Psoas muscle (tissue), 8 donors: ENCODE data around the gene CNNM1. TPM values are rescaled to one million over a fixed set of nuclear protein-coding genes. Genes with fewer than 3 reads are reported as not detected.

Experiments used
- ATAC-seq, 4 donors: fragments of 200-7000 bp; cut with Tn5 transposase; one replicate each; pipeline ENCODE4 v1.9.1; 2020; ENCODE audit warnings: moderate library complexity in 3 of 4, mild to moderate bottlenecking in 2 of 4
- DNase-seq, 2 donors: peaks; one replicate each; pipeline ENCODE4 v3.0.0-alpha.2; 2020
- H3K27ac ChIP-seq: fragments of 200-600 bp; one replicate; pipeline ENCODE4 v1.8.0; 2022
- H3K27me3 ChIP-seq, 3 donors: fragments of 200-600 bp in 1 of 3; one replicate each; pipeline versions ENCODE4 v1.6.1 to v1.8.0; 2013 to 2022; ENCODE audit warnings: low read length in 2 of 3, mild to moderate bottlenecking in 2 of 3, moderate library complexity in 1 of 3; ENCODE audit not compliant: insufficient read depth in 3 of 3
- H3K36me3 ChIP-seq, 2 donors: fragments of 200-600 bp in 1 of 2; one replicate each; pipeline versions ENCODE4 v1.6.1 to v1.8.0; 2013 to 2022; ENCODE audit warnings: low read depth in 1 of 2, mild to moderate bottlenecking in 1 of 2, moderate library complexity in 1 of 2; ENCODE audit not compliant: insufficient read depth in 1 of 2
- H3K4me1 ChIP-seq: fragments of 200-600 bp; one replicate; pipeline ENCODE4 v1.8.0; 2022
- H3K4me3 ChIP-seq: fragments of 200-600 bp; one replicate; pipeline ENCODE4 v1.8.0; 2022; ENCODE audit warnings: mild to moderate bottlenecking
- H3K9me3 ChIP-seq: fragments of 200-600 bp; one replicate; pipeline ENCODE4 v1.8.0; 2022
- WGBS, 3 donors: extraction: QIAGEN DNeasy Blood & Tissue Kit; methylation state at CpG; one replicate each; pipeline versions ENCODE4 v1.1.6 to v1.1.7; 2013; 5-methylcytosine and 5-hydroxymethylcytosine counted together
- intact Hi-C, 2 donors: fragments of 100-400 bp; cut with DNase I; formaldehyde crosslinking; loops; one replicate each; pipeline versions ENCODE4 v1.11.0 to v1.14.2; 2022
- polyA plus RNA-seq, 3 donors: library from polyadenylated mRNA; stranded (reverse); fragments of 200-250 nt; gene quantifications; one replicate each; pipeline ENCODE4 v1.2.3, GENCODE V29; 2013
- total RNA-seq, 4 donors: library from RNA; stranded (reverse); fragmentation: NEBNext Ultra II Directional in 2 of 4; extraction: Animal tissue kit (Norgen Biotek cat#: 25700) in 2 of 4; gene quantifications; one replicate each; pipeline versions ENCODE4 v1.2.1 to v1.2.4, GENCODE V29; 2021 to 2023
- TF ChIP-seq, protein P1 (sequence below): fragments of 200-600 bp; IDR thresholded peaks from one replicate; pipeline ENCODE4 v1.8.0; 2022; ENCODE audit warnings: antibody characterized with exemption
- donor health status: healthy with polysubstance abuse.
- donor health status: DM: no; HTN: no; CAD: no; lungs with moderate emphysema.
- donor health status: Bipolar disorder and iron deficiency.
- donor health status: healthy.
- donor health status: DM: yes; HTN: yes; CAD: no.
- donor health status: DM: no; HTN: no; CAD: no.
- donor health status: DM: no; HTN: no; CAD: no.
- donor health status: DM: yes; HTN: yes; CAD: no.

Gene CNNM1
- total and polyA plus RNA-seq, 7 donors, result 0.01 TPM; not detected in 6

- Histone ChIP-seq H3K9me3 (no peaks in the 10 kb centered on the region), H3K27me3 (peaks cover 0 to 3% (median 0%) of the 10 kb centered on the region in 3 donors), H3K4me1 (no peaks in the 10 kb centered on the region), H3K4me3 (no peak overlapping the region), H3K27ac (no peak overlapping the region), H3K36me3 (no peaks in the 10 kb centered on the region)
- DNase-seq (no peak), ATAC-seq (no peak)
- intact Hi-C loops, result no loop called here
- WGBS, 3 donors, result 62 to 72% (median 66%) methylated on average over 5 of the region's 5 CpGs
- TF ChIP-seq, protein P1, sequence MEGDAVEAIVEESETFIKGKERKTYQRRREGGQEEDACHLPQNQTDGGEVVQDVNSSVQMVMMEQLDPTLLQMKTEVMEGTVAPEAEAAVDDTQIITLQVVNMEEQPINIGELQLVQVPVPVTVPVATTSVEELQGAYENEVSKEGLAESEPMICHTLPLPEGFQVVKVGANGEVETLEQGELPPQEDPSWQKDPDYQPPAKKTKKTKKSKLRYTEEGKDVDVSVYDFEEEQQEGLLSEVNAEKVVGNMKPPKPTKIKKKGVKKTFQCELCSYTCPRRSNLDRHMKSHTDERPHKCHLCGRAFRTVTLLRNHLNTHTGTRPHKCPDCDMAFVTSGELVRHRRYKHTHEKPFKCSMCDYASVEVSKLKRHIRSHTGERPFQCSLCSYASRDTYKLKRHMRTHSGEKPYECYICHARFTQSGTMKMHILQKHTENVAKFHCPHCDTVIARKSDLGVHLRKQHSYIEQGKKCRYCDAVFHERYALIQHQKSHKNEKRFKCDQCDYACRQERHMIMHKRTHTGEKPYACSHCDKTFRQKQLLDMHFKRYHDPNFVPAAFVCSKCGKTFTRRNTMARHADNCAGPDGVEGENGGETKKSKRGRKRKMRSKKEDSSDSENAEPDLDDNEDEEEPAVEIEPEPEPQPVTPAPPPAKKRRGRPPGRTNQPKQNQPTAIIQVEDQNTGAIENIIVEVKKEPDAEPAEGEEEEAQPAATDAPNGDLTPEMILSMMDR, result no peak
These were observed 18.5 kb downstream of the CNNM1 start for GRCh38 chr10:99347672-99348071.

- intact Hi-C loops, result no loop called here
- Histone ChIP-seq H3K27ac (no peak overlapping the region), H3K27me3 (peaks cover 0 to 4% (median 0%) of the 10 kb centered on the region in 3 donors), H3K36me3 (no peaks in the 10 kb centered on the region), H3K4me3 (no peak overlapping the region), H3K4me1 (no peaks in the 10 kb centered on the region), H3K9me3 (no peaks in the 10 kb centered on the region)
- TF ChIP-seq, protein P1, result no peak
- WGBS, 3 donors, result 67 to 71% (median 70%) methylated on average over 1 of the region's 1 CpG
- DNase-seq (no peak), ATAC-seq (no peak)
These were observed 24.0 kb downstream of the CNNM1 start for GRCh38 chr10:99353182-99353581.

DNA sequence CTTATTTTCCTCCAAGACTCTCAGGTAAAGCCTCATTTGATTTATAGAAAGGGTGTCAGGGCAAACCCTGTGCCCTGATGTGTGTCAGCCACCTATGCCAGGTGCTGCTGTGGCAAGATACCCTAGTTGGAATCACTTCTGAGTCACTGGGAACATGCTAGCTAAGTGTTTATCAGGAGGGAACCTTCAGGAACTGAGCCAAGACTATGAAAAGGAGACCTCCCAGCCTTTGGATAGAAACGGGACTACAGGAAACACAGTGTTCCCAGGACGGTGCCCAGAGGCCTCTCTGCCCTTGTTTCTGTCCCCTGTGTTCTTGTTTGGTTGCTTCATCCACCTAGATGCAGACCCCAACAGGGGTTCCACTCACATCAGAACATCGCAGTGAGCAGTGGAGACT is 28.5 kb downstream of the CNNM1 start:
- DNase-seq, result no peak
- H3K4me1 ChIP-seq, result no peaks in the 10 kb centered on the region
- ATAC-seq, result no peak

GRCh38 chr10:99358101-99358500 is 28.9 kb downstream of the CNNM1 start:
- Histone ChIP-seq H3K27ac (no peak overlapping the region), H3K9me3 (no peaks in the 10 kb centered on the region), H3K27me3 (peaks cover 0 to 4% (median 0%) of the 10 kb centered on the region in 3 donors), H3K4me3 (no peak overlapping the region), H3K4me1 (no peaks in the 10 kb centered on the region), H3K36me3 (no peaks in the 10 kb centered on the region)
- TF ChIP-seq, protein P1, result no peak
- 50 to 63% (median 50%) methylated on average over 1 of the region's 1 CpG for WGBS, 3 donors
- no peak for DNase-seq
- intact Hi-C loops, result no loop called here
- no peak for ATAC-seq

More for the DNA sequence above, 28.5 kb downstream of the CNNM1 start:
- TF ChIP-seq, protein P1, result no peak
- Histone ChIP-seq H3K9me3 (no peaks in the 10 kb centered on the region), H3K36me3 (no peaks in the 10 kb centered on the region), H3K27me3 (peaks cover 0 to 4% (median 0%) of the 10 kb centered on the region in 3 donors), H3K4me3 (no peak overlapping the region), H3K27ac (no peak overlapping the region)
- 29 to 47% (median 33%) methylated on average over 3 of the region's 3 CpGs for WGBS, 3 donors
- intact Hi-C loops, result no loop called here

DNA sequence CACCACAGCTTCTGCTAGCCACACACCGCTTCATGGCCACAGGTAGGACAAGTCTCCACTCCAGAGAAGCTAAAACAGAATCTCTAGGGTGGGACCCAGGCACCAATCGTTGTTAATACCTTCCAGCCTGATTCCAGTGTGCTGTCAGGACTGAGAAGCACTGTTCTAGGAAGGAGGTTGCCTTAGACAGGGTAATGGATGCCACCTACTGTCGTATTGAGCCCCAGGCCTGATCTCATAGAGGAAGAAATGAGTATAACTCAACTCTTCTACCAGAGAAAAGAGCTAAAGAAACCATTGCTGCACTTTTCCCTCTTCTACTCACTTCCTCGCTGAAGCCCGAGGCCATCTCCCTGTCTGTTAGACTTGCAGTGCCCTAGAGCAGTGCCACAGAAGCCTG is 31.8 kb downstream of the CNNM1 start:
- H3K4me3 ChIP-seq, result no peak overlapping the region
- no peak overlapping the region for H3K27ac ChIP-seq
- TF ChIP-seq, protein P1, result no peak
- 67 to 69% (median 68%) methylated on average over 5 of the region's 5 CpGs for WGBS, 3 donors
- intact Hi-C loops, result no loop called here
- DNase-seq (no peak), ATAC-seq (no peak)
- no peaks in the 10 kb centered on the region for H3K27me3 ChIP-seq
- no peaks in the 10 kb centered on the region for H3K9me3 ChIP-seq
- no peaks in the 10 kb centered on the region for H3K4me1 ChIP-seq
- no peaks in the 10 kb centered on the region for H3K36me3 ChIP-seq
